MCF 10A (cell line): Measurements from ENCODE around the gene PLN. TPM values are rescaled to one million over a fixed set of nuclear protein-coding genes. Genes with fewer than 3 reads are reported as not detected.

Source experiments
- BruUV-seq: library from RNA; stranded (reverse); fragments of 400-500 nt; replicated peaks from 2 replicates; lab custom pipeline; 2021; lab: Mats Ljungman, UMichigan
- CTCF ChIA-PET: fragments of 300-600 bp; sonication (Branson Sonifier 250); formaldehyde crosslinking; extraction: SDS; loops from one replicate; lab custom pipeline; 2021; ENCODE audit warnings: antibody characterized with exemption, inconsistent platforms; lab: Yijun Ruan, JAX
- POLR2A ChIA-PET: fragments of 300-600, 350-650 bp; sonication (Branson Sonifier 250); formaldehyde crosslinking; extraction: SDS; loops from one replicate; lab custom pipeline; 2020; ENCODE audit warnings: antibody characterized with exemption, inconsistent platforms; lab: Yijun Ruan, JAX
- DNase-seq: peaks from one replicate; pipeline ENCODE4 v3.0.0-alpha.2; 2018; ENCODE audit not compliant: unreplicated experiment
- H3K27ac Mint-ChIP-seq: one replicate; pipeline ENCODE4 v1.8.0; 2022; ENCODE audit warnings: mild to moderate bottlenecking, low read depth, mixed read lengths; ENCODE audit not compliant: unreplicated experiment
- H3K27me3 Mint-ChIP-seq: one replicate; pipeline ENCODE4 v1.8.0; 2022; ENCODE audit warnings: mixed read lengths; ENCODE audit not compliant: insufficient read depth, unreplicated experiment
- H3K36me3 Mint-ChIP-seq: one replicate; pipeline ENCODE4 v1.8.0; 2022; ENCODE audit warnings: mild to moderate bottlenecking, moderate library complexity, mixed read lengths; ENCODE audit not compliant: insufficient read depth, unreplicated experiment
- H3K4me1 Mint-ChIP-seq: one replicate; pipeline ENCODE4 v1.8.0; 2022; ENCODE audit warnings: mixed read lengths; ENCODE audit not compliant: insufficient read depth, unreplicated experiment
- H3K4me3 Mint-ChIP-seq: one replicate; pipeline ENCODE4 v1.8.0; 2022; ENCODE audit warnings: mild to moderate bottlenecking, moderate library complexity, mixed read lengths; ENCODE audit not compliant: unreplicated experiment
- H3K9me3 Mint-ChIP-seq: one replicate; pipeline ENCODE4 v1.8.0; 2022; ENCODE audit warnings: mixed read lengths; ENCODE audit not compliant: unreplicated experiment
- CTCF ChIP-seq: fragments of 200-600 bp; IDR thresholded peaks from one replicate; pipeline ENCODE4 v1.8.0; 2022; ENCODE audit warnings: antibody characterized with exemption, mild to moderate bottlenecking; ENCODE audit not compliant: unreplicated experiment
- intact Hi-C: fragments of 100-400 bp; cut with micrococcal nuclease; formaldehyde crosslinking; loops from 2 replicates; pipeline ENCODE4 v1.14.1; 2022
- total RNA-seq: library from RNA; stranded (reverse); gene quantifications from 2 replicates; pipeline ENCODE4 v1.2.3, GENCODE V29; 2022

Gene PLN
- total RNA-seq, 1 experiment from 2014 or later = not detected

DNA sequence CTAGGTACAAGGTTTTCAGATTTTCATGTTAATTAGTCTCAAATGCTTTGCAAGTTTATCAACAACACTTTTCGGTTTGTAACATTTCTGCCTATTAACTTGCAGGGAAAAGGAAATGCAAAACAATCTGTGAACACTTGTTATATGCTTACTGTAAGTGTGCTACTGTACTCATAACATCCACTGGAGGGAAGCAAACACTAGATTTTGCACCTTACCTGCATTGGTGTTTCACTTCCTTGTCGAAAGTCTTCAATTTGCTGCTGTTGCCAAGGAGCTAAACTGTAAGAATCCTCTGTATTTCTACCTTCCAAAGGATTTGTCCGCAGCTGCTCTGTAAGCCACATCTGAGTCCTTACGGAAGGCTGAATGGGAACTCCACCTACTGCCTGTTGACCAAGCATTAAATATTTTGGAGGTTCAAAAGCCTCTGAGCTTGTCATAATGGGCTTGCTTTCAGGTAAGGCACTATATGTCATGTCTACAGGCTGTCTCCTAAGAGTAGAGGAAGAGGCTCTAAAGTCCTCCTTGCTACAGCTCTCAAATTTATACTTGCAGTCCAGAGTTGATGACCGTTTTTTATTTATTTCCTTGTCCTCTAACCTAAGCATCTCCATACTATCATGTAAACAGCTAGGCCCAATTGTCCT, 17.3 kb downstream of the PLN start:
- intact Hi-C loops = loop anchor here (1.0 kb wide), 3 partner anchors 53 to 235 kb away; no protein-coding TSS in a partner anchor
- H3K27ac Mint-ChIP-seq = peak overlapping the region; percentile 42
- no peak overlapping the region for H3K4me3 Mint-ChIP-seq
- H3K36me3 Mint-ChIP-seq = peaks cover 5% of the 10 kb centered on the region
- H3K9me3 Mint-ChIP-seq = no peaks in the 10 kb centered on the region
- TSS peak; percentile 41 for BruUV-seq
- H3K4me1 Mint-ChIP-seq = no peaks in the 10 kb centered on the region
- DNase-seq = peak; percentile 42
- ChIA-PET POLR2A (interaction anchor here (0.6 to 1.5 kb wide), 2 partner anchors 15 to 612 kb away, joined by 3 to 5 read pairs; no protein-coding TSS in a partner anchor), CTCF (interaction anchor here (0.6 to 2.9 kb wide), 44 partner anchors 8 to 1594 kb away, joined by 3 to 29 read pairs (median 3); no protein-coding TSS in a partner anchor)
- TF ChIP-seq CTCF = peak; percentile 52
- no peaks in the 10 kb centered on the region for H3K27me3 Mint-ChIP-seq

- Mint-ChIP-seq H3K27ac (peak overlapping the region; percentile 42), H3K4me3 (no peak overlapping the region)
These were observed 19.9 kb downstream of the PLN start for GRCh38 chr6:118567974-118568373.

DNA sequence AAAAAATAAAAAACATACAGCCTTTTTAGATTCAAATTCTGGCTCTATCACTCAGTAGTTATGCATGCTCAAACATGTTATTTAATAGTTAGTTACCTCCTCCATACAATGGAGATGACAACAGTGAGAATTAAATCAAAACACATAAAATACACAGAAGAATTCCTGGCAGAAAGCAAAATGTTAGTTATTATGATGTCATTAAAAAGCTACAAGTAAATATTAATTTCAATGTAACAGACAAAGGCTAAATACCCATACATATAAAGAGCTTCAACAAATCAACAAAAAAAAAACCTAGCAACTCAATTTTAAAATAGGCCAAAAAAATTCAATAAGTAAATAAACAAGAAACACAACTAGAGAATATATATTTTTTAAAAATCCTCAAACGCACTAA, 21.4 kb downstream of the PLN start:
- BruUV-seq = no TSS peak
- CTCF ChIA-PET = interaction anchor here (2.5 kb wide), 1 partner anchor 10 kb away, joined by 9 read pairs; no protein-coding TSS in a partner anchor
- DNase-seq = no peak
- POLR2A ChIA-PET = interaction anchor here (1.1 kb wide), 1 partner anchor 10 kb away, joined by 3 read pairs; no protein-coding TSS in a partner anchor
- no peaks in the 10 kb centered on the region for H3K27me3 Mint-ChIP-seq
- H3K27ac Mint-ChIP-seq = no peak overlapping the region
- peaks cover 7% of the 10 kb centered on the region for H3K4me1 Mint-ChIP-seq
- peaks cover 5% of the 10 kb centered on the region for H3K36me3 Mint-ChIP-seq
- no peak overlapping the region for H3K4me3 Mint-ChIP-seq
- peaks cover 9% of the 10 kb centered on the region for H3K9me3 Mint-ChIP-seq
- intact Hi-C loops = no loop called here
- TF ChIP-seq CTCF = no peak

More at GRCh38 chr6:118567974-118568373, 19.9 kb downstream of the PLN start:
- no peaks in the 10 kb centered on the region for H3K9me3 Mint-ChIP-seq
- DNase-seq = no peak
- H3K27me3 Mint-ChIP-seq = no peaks in the 10 kb centered on the region
- intact Hi-C loops = no loop called here
- ChIA-PET POLR2A (no interaction called here), CTCF (interaction anchor here (0.6 to 2.5 kb wide), 4 partner anchors 12 to 285 kb away, joined by 3 to 9 read pairs (median 4); no protein-coding TSS in a partner anchor)
- H3K4me1 Mint-ChIP-seq = no peaks in the 10 kb centered on the region
- H3K36me3 Mint-ChIP-seq = peaks cover 5% of the 10 kb centered on the region
- no TSS peak for BruUV-seq
- TF ChIP-seq CTCF = no peak

DNA sequence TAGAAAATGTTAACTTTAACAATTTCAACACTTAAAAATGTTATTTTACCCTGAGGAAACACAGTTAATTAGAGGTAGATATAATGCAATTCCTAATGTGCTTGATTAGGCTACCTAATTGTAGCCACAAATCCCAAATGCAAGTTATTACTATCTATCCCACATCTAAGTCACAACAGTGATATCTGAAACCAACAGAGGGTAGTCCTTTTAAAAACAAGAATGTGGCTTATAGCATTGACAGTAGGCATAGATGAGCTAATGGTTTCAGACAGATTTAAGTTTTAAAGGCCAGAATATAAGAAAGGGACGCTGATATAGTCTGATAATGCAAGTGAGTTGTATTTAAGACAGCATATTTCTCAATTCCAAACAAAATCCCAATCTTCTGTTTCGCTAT, 23.0 kb downstream of the PLN start:
- DNase-seq = no peak
- H3K36me3 Mint-ChIP-seq = peaks cover under 1% of the 10 kb centered on the region
- peaks cover 14% of the 10 kb centered on the region for H3K9me3 Mint-ChIP-seq
- ChIA-PET POLR2A (no interaction called here), CTCF (interaction anchor here (0.7 to 1.9 kb wide), 2 partner anchors 9 to 10 kb away, joined by 3 to 9 read pairs; no protein-coding TSS in a partner anchor)
- BruUV-seq = no TSS peak
- H3K27me3 Mint-ChIP-seq = no peaks in the 10 kb centered on the region
- peaks cover 7% of the 10 kb centered on the region for H3K4me1 Mint-ChIP-seq
- no peak for TF ChIP-seq CTCF
- no peak overlapping the region for H3K27ac Mint-ChIP-seq
- H3K4me3 Mint-ChIP-seq = no peak overlapping the region
- intact Hi-C loops = no loop called here
